Neural cell (in vitro differentiated cells): ENCODE results near the gene CDH3. TPM values are rescaled to one million over a fixed set of nuclear protein-coding genes. Genes with fewer than 3 reads are reported as not detected.

Experiments
- H2AFZ ChIP-seq: fragments of 200-600, 300-800 bp; sonication (generic), shearing (Covaris generic); 2 replicates; pipeline ENCODE4 v1.6.0; 2014; ENCODE audit warnings: low read depth, mild to moderate bottlenecking, antibody characterized with exemption, low read length, moderate library complexity
- H3F3A ChIP-seq: fragments of 200-600 bp; shearing (Covaris generic); 2 replicates; pipeline ENCODE4 v1.6.1; 2016; ENCODE audit warnings: mild to moderate bottlenecking, moderate library complexity, mixed read lengths, antibody characterized with exemption, low read length; ENCODE audit not compliant: insufficient read depth, poor library complexity, severe bottlenecking
- H3K27ac ChIP-seq: fragments of 200-600, 300-800 bp; sonication (generic), shearing (Covaris generic); 2 replicates; pipeline ENCODE4 v1.5.1; 2014; ENCODE audit warnings: mild to moderate bottlenecking, low read length, moderate library complexity
- H3K27me3 ChIP-seq: fragments of 300-800, 200-600 bp; sonication (generic), shearing (Covaris generic); 2 replicates; pipeline ENCODE4 v1.6.0; 2014; ENCODE audit warnings: mild to moderate bottlenecking, low read depth, low read length, moderate library complexity; ENCODE audit not compliant: insufficient read depth
- H3K36me3 ChIP-seq: fragments of 300-800, 200-600 bp; sonication (generic), shearing (Covaris generic); 2 replicates; pipeline ENCODE4 v1.5.1; 2014; ENCODE audit warnings: mild to moderate bottlenecking, antibody characterized with exemption, low read length, moderate library complexity; ENCODE audit not compliant: insufficient read depth
- H3K4me2 ChIP-seq: fragments of 300-800, 200-600 bp; sonication (generic), shearing (Covaris generic); 2 replicates; pipeline ENCODE4 v1.6.0; 2014; ENCODE audit warnings: mild to moderate bottlenecking, low read length
- H3K4me3 ChIP-seq: fragments of 300-800, 200-600 bp; sonication (generic), shearing (Covaris generic); 2 replicates; pipeline ENCODE4 v1.5.1; 2014; ENCODE audit warnings: mild to moderate bottlenecking, low read length, moderate library complexity
- H3K79me2 ChIP-seq: fragments of 200-600 bp; shearing (Covaris generic); replicated peaks from 2 replicates; pipeline ENCODE4 v1.6.0; 2014; ENCODE audit warnings: mild to moderate bottlenecking, low read length, moderate library complexity; ENCODE audit not compliant: insufficient read depth
- H3K9ac ChIP-seq: fragments of 300-800, 200-600 bp; sonication (generic), shearing (Covaris generic); 2 replicates; pipeline ENCODE4 v1.6.1; 2016; ENCODE audit warnings: mild to moderate bottlenecking, low read length, mixed read lengths
- H3K9me2 ChIP-seq: fragments of 200-600 bp; shearing (Covaris generic); 2 replicates; pipeline ENCODE4 v1.6.1; 2016; ENCODE audit warnings: mild to moderate bottlenecking, low read length, mixed read lengths; ENCODE audit not compliant: insufficient read depth
- H3K9me3 ChIP-seq: fragments of 200-600, 300-800 bp; sonication (generic), shearing (Covaris generic); 2 replicates; pipeline ENCODE4 v1.6.1; 2016; ENCODE audit warnings: mild to moderate bottlenecking, mixed run types, low read length, moderate library complexity, mixed read lengths
- H4K20me1 ChIP-seq: fragments of 200-600 bp; shearing (Covaris generic); 2 replicates; pipeline ENCODE4 v1.6.1; 2016; ENCODE audit warnings: mild to moderate bottlenecking, mixed run types; ENCODE audit not compliant: insufficient read depth
- EP300 ChIP-seq: fragments of 450-650 bp; conservative IDR thresholded peaks from 2 replicates; pipeline ENCODE4 v1.6.1; 2014; ENCODE audit warnings: antibody characterized with exemption, mild to moderate bottlenecking, moderate library complexity; ENCODE audit not compliant: poor library complexity, severe bottlenecking
- EZH2 ChIP-seq: fragments of 200-600, 300-800 bp; shearing (Covaris generic), sonication (generic); IDR thresholded peaks from 2 replicates; pipeline ENCODE4 v1.6.1; 2014; ENCODE audit warnings: antibody characterized with exemption, low read length, borderline replicate concordance, mild to moderate bottlenecking; ENCODE audit not compliant: insufficient read depth, poor library complexity, severe bottlenecking
- MXI1 ChIP-seq: fragments of 450-650 bp; conservative IDR thresholded peaks from 2 replicates; pipeline ENCODE4 v1.6.1; 2014; ENCODE audit warnings: antibody characterized with exemption, mild to moderate bottlenecking; ENCODE audit not compliant: poor library complexity, severe bottlenecking
- POLR2AphosphoS5 ChIP-seq: IDR thresholded peaks from 2 replicates; pipeline ENCODE4 v1.6.1; 2012
- RAD21 ChIP-seq: fragments of 450-650 bp; conservative IDR thresholded peaks from 2 replicates; pipeline ENCODE4 v1.6.1; 2014; ENCODE audit warnings: antibody characterized with exemption, mild to moderate bottlenecking, moderate library complexity
- SMC3 ChIP-seq: fragments of 450-650 bp; conservative IDR thresholded peaks from 2 replicates; pipeline ENCODE4 v1.6.1; 2014; ENCODE audit warnings: antibody characterized with exemption, mild to moderate bottlenecking, moderate library complexity; ENCODE audit not compliant: poor library complexity
- TAF1 ChIP-seq: IDR thresholded peaks from 2 replicates; pipeline ENCODE4 v1.6.1; 2012; ENCODE audit warnings: low read depth
- polyA plus RNA-seq: library from polyadenylated mRNA; depleted of rRNA; stranded (reverse); fragments of >200 nt; gene quantifications from 2 replicates; pipeline ENCODE4 v1.2.3, GENCODE V29; 2014
- TF ChIP-seq, protein P1 (sequence below): IDR thresholded peaks from 2 replicates; pipeline ENCODE4 v1.6.1; 2012; ENCODE audit warnings: borderline replicate concordance
- TF ChIP-seq, protein P2 (sequence below): fragments of 450-650 bp; IDR thresholded peaks from 2 replicates; pipeline ENCODE4 v1.5.1; 2014; ENCODE audit warnings: antibody characterized with exemption, mild to moderate bottlenecking, moderate library complexity; ENCODE audit not compliant: poor library complexity, severe bottlenecking

Gene CDH3
- polyA plus RNA-seq, 1 donor from 2014 or later = 9.1 TPM

DNA sequence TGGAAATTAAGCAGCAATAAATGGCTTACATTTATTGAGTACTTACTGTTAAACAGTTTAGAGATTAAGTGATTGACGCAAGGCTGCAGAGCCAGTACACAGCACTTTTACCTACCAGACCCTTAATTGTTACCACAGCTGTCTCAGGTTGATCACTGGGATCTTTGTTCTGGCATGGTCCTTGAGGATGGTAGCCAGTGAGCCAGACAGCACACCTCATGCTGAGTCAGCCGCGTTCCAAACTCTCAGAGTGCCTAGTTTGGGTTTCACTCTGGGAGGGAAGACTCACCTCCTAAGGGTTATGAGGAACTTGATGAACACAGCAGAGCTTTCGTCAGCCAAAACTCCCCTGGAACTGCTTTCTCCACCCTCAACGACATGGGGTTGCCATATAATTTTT lies 20.4 kb downstream of the CDH3 start:
- Histone ChIP-seq H4K20me1 (no peaks in the 10 kb centered on the region), H3K4me2 (no peak overlapping the region), H3K36me3 (no peaks in the 10 kb centered on the region), H3K79me2 (no peaks in the 10 kb centered on the region), H3K9me3 (no peaks in the 10 kb centered on the region), H2AFZ (no peak overlapping the region), H3K9ac (no peak overlapping the region), H3F3A (no peaks in the 10 kb centered on the region), H3K9me2 (no peaks in the 10 kb centered on the region), H3K4me3 (no peak overlapping the region), H3K27me3 (no peaks in the 10 kb centered on the region), H3K27ac (no peak overlapping the region)
- TF ChIP-seq SMC3 (no peak), MXI1 (no peak), TAF1 (no peak), EP300 (no peak), POLR2AphosphoS5 (no peak), EZH2 (no peak), RAD21 (no peak)
- TF ChIP-seq, protein P1, sequence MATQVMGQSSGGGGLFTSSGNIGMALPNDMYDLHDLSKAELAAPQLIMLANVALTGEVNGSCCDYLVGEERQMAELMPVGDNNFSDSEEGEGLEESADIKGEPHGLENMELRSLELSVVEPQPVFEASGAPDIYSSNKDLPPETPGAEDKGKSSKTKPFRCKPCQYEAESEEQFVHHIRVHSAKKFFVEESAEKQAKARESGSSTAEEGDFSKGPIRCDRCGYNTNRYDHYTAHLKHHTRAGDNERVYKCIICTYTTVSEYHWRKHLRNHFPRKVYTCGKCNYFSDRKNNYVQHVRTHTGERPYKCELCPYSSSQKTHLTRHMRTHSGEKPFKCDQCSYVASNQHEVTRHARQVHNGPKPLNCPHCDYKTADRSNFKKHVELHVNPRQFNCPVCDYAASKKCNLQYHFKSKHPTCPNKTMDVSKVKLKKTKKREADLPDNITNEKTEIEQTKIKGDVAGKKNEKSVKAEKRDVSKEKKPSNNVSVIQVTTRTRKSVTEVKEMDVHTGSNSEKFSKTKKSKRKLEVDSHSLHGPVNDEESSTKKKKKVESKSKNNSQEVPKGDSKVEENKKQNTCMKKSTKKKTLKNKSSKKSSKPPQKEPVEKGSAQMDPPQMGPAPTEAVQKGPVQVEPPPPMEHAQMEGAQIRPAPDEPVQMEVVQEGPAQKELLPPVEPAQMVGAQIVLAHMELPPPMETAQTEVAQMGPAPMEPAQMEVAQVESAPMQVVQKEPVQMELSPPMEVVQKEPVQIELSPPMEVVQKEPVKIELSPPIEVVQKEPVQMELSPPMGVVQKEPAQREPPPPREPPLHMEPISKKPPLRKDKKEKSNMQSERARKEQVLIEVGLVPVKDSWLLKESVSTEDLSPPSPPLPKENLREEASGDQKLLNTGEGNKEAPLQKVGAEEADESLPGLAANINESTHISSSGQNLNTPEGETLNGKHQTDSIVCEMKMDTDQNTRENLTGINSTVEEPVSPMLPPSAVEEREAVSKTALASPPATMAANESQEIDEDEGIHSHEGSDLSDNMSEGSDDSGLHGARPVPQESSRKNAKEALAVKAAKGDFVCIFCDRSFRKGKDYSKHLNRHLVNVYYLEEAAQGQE = no peak
- TF ChIP-seq, protein P2, sequence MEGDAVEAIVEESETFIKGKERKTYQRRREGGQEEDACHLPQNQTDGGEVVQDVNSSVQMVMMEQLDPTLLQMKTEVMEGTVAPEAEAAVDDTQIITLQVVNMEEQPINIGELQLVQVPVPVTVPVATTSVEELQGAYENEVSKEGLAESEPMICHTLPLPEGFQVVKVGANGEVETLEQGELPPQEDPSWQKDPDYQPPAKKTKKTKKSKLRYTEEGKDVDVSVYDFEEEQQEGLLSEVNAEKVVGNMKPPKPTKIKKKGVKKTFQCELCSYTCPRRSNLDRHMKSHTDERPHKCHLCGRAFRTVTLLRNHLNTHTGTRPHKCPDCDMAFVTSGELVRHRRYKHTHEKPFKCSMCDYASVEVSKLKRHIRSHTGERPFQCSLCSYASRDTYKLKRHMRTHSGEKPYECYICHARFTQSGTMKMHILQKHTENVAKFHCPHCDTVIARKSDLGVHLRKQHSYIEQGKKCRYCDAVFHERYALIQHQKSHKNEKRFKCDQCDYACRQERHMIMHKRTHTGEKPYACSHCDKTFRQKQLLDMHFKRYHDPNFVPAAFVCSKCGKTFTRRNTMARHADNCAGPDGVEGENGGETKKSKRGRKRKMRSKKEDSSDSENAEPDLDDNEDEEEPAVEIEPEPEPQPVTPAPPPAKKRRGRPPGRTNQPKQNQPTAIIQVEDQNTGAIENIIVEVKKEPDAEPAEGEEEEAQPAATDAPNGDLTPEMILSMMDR = no peak

DNA sequence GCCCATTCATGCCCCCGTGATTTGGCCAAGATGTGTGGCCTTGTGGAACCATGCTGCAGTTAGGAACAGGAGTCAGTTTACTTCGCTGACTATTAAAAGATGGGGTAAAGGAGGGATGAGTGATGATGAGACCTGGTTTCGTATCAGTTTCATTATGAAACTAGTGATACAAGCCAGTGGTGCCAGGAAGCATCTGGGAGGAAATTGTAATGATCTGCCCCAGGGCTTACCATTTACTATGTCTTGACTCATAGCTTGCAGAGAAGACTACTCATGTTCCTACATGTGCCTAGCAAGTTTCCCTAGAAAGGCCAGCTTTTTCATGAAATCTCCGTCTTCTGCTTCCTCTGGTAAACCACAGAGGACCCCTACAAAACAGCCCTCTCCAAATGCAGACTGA lies 23.2 kb downstream of the CDH3 start:
- H2AFZ ChIP-seq = no peak overlapping the region
- no peaks in the 10 kb centered on the region for H3K9me2 ChIP-seq
- H3K27ac ChIP-seq = no peak overlapping the region
- H3K4me3 ChIP-seq = no peak overlapping the region
- no peaks in the 10 kb centered on the region for H3K79me2 ChIP-seq
- H3K4me2 ChIP-seq = no peak overlapping the region
- no peaks in the 10 kb centered on the region for H3F3A ChIP-seq
- TF ChIP-seq SMC3 (no peak), EP300 (no peak), POLR2AphosphoS5 (no peak), MXI1 (no peak), TAF1 (no peak), RAD21 (no peak), EZH2 (no peak)
- TF ChIP-seq, protein P1 = no peak
- TF ChIP-seq, protein P2 = no peak
- H4K20me1 ChIP-seq = no peaks in the 10 kb centered on the region
- no peaks in the 10 kb centered on the region for H3K36me3 ChIP-seq
- no peaks in the 10 kb centered on the region for H3K27me3 ChIP-seq
- H3K9ac ChIP-seq = no peak overlapping the region
- H3K9me3 ChIP-seq = no peaks in the 10 kb centered on the region
